ENCODE data around the gene MIX23. TPM values are rescaled to one million over a fixed set of nuclear protein-coding genes. Genes with fewer than 3 reads are reported as not detected.

Gene MIX23
- total and polyA plus RNA-seq, 11 donors, result 15.1 to 73.8 (median 28.5) TPM

- no peak for ATAC-seq
- no peaks in the 10 kb centered on the region for H3K36me3 ChIP-seq
- TF ChIP-seq POLR2A (IDR thresholded peaks at IDR 0.05) (no peak), CTCF (IDR thresholded peaks at IDR 0.05) (no peak)
- no peak overlapping the region for H3K27ac ChIP-seq
- intact Hi-C loops (cut with DNase I), result no loop called here
- no peak for DNase-seq
- H3K4me3 ChIP-seq, result no peak overlapping the region
- H3K9me3 ChIP-seq, result peaks cover 0 to 24% (median 0%) of the 10 kb centered on the region in 12 donors
- 66 to 81% (median 71%) methylated on average over 5 of the region's 5 CpGs for WGBS, 4 donors
- no peaks in the 10 kb centered on the region for H3K4me1 ChIP-seq
- H3K27me3 ChIP-seq, result peaks cover 0 to 4% (median 0%) of the 10 kb centered on the region in 9 donors
Observed at GRCh38 chr3:122322095-122323075, 60.6 kb downstream of the MIX23 start.

GRCh38 chr3:122318620-122319019 lies 64.4 kb downstream of the MIX23 start:
- no peak overlapping the region for H3K27ac ChIP-seq
- H3K36me3 ChIP-seq, result no peaks in the 10 kb centered on the region
- DNase-seq (no peak), ATAC-seq (no peak)
- WGBS, 4 donors, result 89 to 93% (median 92%) methylated on average over 2 of the region's 2 CpGs
- H3K4me3 ChIP-seq, result no peak overlapping the region
- peaks cover 0 to 24% (median 0%) of the 10 kb centered on the region in 12 donors for H3K9me3 ChIP-seq
- peaks cover 0 to 1% (median 0%) of the 10 kb centered on the region in 12 donors for H3K4me1 ChIP-seq
- peaks cover 0 to 6% (median 0%) of the 10 kb centered on the region in 9 donors for H3K27me3 ChIP-seq
- TF ChIP-seq POLR2A (IDR thresholded peaks at IDR 0.05) (no peak), CTCF (IDR thresholded peaks at IDR 0.05) (no peak)
- intact Hi-C loops (cut with DNase I), result no loop called here

- 68 to 90% (median 82%) methylated on average over 5 of the region's 5 CpGs for WGBS, 4 donors
- intact Hi-C loops (cut with DNase I), result no loop called here
- no peak for ATAC-seq
Observed at GRCh38 chr3:122316368-122316767, 66.7 kb downstream of the MIX23 start.

More at GRCh38 chr3:122316368-122316767, 66.7 kb downstream of the MIX23 start:
- Histone ChIP-seq H3K27ac (no peak overlapping the region), H3K27me3 (peaks cover 0 to 6% (median 0%) of the 10 kb centered on the region in 9 donors), H3K36me3 (no peaks in the 10 kb centered on the region), H3K4me3 (no peak overlapping the region), H3K9me3 (peaks cover 0 to 24% (median 0%) of the 10 kb centered on the region in 12 donors), H3K4me1 (peaks cover 0 to 9% (median 0%) of the 10 kb centered on the region in 12 donors)
- TF ChIP-seq CTCF (IDR thresholded peaks at IDR 0.05) (no peak), POLR2A (IDR thresholded peaks at IDR 0.05) (no peak)
- no peak for DNase-seq
